ACHN (cell line): ENCODE data around the gene DAB1.

Experiments
- DNase-seq: peaks from one replicate; pipeline ENCODE4 v3.0.0-alpha.2; 2015
- in situ Hi-C: cut with HindIII; loops from 2 replicates; pipeline ENCODE4 v1.10.0; 2017; ENCODE audit warnings: low sequenced_read_pairs, low pct_ligation_motif_present, low pct_unique_long_range_greater_than_20kb

DAB1 gene

GRCh38 chr1:57003398-57004139 is 420.3 kb downstream of the DAB1 start:
- DNase-seq = no peak
- in situ Hi-C loops = no loop called here

DNA sequence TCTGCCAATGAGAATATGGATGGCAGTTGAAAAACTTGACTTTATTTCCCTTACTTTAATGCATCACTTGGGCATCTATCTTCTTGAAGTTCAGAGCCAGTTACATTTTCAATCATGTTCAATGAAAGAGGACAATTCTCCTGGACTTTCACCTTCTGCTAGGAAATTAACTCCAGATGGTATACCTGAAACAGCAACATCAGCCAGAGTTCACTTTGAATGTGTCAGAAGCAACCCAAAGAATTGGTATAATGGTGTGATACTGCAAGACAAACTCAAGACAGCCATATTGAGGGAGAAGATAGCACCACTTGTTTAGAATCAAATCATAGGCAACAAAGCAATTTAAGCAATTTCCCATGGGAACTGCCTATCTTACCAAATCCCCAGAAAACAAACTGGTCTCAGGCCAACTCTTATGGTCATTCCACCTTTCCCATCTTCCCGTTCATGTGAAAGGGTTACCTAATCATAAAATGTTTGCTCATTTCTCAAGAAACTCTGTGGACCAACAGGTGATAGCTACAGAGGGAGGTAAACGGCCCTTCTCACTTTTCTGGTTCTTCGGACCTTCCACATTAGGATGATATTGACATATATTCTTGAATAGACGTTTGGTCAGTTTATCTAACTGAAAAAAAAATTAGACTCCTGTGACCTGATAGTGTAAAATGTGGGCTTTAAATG is 428.3 kb downstream of the DAB1 start:
- in situ Hi-C loops = no loop called here
- DNase-seq = no peak

DNA sequence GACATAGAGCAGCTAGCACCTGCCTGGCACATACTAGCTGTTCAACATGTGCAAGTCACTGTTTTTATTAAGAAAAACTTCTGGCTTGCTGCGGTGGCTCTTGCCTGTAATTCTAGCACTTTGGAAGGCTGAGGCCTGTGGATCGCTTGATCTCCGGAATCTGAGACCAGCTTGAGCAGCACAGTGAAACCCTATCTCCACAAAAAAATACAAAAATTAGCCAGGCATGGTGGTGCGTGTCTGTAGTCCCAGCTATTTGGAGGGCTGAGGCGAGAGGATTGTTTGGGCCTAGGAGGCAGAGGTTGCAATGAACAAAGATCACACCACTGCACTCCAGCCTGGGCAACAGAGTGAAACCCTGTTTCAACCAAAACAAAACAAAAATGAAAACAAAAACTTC is 430.4 kb downstream of the DAB1 start:
- no peak for DNase-seq

GRCh38 chr1:56992318-56993125 is 431.3 kb downstream of the DAB1 start:
- in situ Hi-C loops = no loop called here
- DNase-seq = no peak

More for the DNA sequence above, 430.4 kb downstream of the DAB1 start:
- in situ Hi-C loops = no loop called here

GRCh38 chr1:56991576-56991975 is 432.3 kb downstream of the DAB1 start:
- in situ Hi-C loops = no loop called here
- DNase-seq = no peak

GRCh38 chr1:56986397-56986796 is 437.5 kb downstream of the DAB1 start:
- in situ Hi-C loops = no loop called here
- DNase-seq = no peak

DNA sequence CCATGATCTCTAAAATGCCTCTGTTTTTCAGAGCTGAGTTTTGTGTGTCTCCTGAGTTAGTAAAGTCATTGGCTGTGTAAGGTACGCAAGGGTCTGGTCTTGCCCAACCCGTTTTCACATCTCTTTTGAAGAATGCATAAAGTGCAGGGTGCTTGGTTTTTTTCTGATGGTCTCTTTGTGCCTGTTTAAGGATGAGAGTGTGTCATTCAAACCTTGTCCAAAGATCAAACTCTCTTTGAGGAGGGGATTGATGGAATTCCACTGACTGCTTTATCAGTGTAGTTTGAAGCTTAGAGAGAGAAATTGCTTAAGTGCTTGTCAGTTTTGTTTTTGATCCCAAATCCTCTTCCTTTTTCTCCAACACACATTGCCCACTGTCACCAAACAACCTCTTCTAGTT is 438.0 kb downstream of the DAB1 start:
- DNase-seq = no peak
- in situ Hi-C loops = no loop called here

GRCh38 chr1:56983484-56983883 is 440.4 kb downstream of the DAB1 start:
- no peak for DNase-seq
- in situ Hi-C loops = no loop called here

DNA sequence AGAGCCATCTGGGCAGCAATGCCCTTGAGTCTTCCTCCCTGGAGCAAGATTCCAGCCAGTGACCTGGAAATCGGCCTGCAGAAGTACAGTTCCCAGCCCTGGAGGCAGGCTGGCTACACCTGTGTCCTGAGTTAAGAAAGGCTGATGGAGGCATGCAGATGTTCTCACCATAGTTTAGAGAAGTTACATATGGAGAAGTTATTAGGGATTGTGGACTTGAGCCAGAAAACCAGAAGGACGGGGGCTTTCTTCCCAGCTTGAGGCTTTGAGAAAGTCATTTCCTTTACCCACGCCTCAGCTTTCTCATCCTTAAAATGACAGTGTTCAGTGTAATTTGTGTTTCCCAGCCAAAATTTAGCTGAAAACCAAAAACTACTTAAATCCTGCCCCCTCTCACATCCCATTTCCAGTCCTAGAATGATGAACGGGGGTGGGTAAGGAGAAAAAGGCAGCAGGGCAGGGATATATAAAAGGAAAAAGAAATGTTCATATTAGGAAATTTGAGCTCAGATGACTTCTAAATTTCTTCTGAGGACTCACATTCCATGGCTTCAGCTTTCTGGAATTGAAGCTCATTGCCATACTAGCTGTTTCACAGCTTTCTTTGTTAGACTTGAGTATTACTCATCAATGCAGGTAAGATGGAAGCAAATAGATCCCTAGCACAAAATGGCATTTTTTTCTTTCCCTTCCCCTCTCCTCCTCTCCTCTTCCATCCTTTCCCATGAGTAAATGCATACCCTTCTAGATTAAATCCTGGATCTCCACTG is 443.7 kb downstream of the DAB1 start:
- in situ Hi-C loops = no loop called here
- DNase-seq = no peak

DNA sequence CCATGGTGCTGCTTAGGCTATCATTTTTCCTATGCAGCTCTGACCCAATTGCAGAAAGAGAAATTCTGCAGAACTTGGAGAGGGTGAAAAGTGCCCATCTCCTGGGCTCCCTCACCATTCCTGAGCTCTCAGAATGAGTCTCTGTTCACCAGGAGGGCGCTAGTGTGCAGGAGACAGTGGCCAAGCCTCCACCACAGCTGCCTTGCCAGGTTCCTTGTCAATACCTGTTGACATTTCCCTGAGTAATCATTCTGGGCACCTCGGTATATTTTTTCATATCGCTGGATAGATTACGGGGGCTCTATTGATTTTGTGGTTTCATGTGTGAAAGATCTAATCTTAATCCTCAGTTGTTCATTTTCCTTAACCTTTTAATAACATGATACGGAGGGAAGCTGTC is 445.0 kb downstream of the DAB1 start:
- no peak for DNase-seq
- in situ Hi-C loops = no loop called here

- in situ Hi-C loops = no loop called here
- no peak for DNase-seq
Observed at GRCh38 chr1:56977910-56978309, 445.9 kb downstream of the DAB1 start.

DNA sequence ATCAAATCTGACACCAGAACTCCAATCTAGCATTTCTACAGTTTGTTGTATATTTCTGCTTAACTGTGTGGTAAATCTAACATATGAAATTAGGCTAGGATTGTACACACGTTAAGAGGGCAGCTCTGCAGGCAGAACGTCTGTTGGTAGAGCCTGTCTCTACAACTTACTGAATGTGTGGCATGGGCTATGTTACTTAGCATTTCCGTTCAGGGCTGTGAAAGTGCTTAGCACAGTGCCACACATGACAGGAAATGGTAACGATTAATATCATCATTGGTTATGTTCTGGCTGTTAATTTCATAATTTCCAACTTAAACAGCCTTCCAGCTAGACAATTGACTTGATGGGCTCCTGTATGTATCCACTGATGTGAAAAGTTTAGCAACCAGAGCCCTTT is 448.4 kb downstream of the DAB1 start:
- in situ Hi-C loops = no loop called here
- no peak for DNase-seq

DNA sequence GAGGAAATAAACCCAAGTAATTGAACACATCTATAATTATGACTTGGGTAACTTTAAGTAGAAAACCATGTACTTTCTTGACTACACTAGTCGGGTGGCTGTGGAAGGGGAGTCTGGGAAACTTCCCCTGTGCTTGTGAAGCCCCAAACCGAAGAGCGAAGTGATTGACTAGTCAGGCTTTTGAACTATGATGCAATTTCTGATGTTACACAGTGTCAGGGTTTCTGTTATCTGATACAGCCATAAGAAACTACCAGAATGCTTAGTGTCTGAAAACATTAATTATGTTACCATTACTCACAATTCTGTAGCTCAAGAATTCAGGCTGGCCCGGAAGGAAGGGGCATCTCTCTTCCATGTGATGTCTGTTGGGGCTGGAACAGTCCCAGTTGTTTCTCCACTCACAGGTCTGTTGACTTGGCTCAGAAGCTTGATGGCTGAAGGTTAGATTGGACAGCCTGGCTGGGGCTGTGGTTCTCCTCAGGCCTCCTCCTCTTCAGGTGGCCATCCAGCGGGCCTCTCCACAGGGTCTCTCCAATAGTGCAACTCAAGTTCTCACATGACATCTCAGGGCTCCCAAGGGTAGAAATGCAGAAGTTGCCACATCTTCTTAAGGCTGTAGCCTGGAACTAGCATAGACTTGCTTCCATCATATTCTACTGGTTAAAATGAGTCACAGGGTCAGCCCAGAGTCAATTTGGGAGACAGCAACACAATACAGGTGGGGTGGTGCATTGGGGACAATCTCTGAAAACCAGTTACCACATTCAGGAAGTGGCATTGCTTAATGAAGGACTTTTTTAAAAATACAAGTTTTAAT is 449.7 kb downstream of the DAB1 start:
- DNase-seq = no peak
- in situ Hi-C loops = no loop called here

GRCh38 chr1:56972976-56973375 is 450.9 kb downstream of the DAB1 start:
- DNase-seq = no peak
- in situ Hi-C loops = no loop called here

DNA sequence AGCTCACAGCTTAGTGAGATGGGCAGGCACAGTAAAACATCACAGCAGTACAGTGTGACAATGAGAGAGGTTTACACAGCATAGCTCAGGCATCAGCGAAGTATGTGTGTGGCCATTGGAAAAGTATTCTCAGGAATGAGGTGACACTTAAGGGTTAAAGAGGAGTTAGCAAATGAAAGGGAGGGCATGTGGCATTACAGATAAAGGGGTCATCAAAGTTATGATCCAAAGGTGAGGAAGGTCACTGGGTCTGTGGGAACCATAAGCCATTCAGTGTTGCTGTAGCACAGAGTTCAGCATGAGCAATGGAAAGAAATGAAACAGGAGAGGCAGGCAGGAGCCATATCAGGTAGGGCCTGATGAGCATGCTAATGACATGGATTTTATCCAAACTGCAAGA is 453.6 kb downstream of the DAB1 start:
- in situ Hi-C loops = no loop called here
- no peak for DNase-seq

DNA sequence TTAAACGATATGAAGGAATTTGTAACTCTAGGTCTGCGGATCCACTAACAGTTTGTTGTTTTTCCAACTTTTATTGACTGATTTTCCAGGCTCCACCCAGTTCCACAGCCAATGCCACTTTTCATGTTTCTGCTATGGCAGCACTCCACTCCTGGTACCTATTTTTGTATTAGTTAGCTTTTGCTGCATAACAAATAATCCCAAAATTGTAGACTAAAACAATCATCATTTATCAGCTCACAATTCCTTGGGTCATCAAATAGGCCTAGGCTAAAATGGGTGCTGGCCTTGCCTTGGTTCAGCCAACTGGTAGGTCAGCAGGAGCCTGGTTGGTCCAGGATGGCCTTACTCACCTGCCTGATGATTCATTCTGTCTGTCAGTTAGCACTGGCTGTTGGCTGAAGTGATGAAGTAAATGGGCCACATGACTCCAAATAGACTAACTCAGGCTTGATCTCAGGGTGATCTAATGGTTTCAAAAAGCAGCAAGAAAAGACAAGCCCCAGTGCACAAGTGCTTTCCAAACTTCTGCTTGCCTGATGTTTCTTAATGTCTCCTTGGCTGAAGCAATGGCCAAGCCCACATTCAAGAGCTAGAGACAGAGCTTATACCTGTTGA is 454.9 kb downstream of the DAB1 start:
- no peak for DNase-seq
- in situ Hi-C loops = no loop called here

- peak; percentile 11 for DNase-seq
- in situ Hi-C loops = no loop called here
Observed at GRCh38 chr1:56967900-56968832, 455.7 kb downstream of the DAB1 start.
